HG03196 (cell line): ENCODE results near the gene SLC24A3.

Experiments used
- ATAC-seq: cut with Tn5 transposase; IDR thresholded peaks from one replicate; pipeline ENCODE4 v1.9.1; 2021; ENCODE audit not compliant: unreplicated experiment

SLC24A3 gene

GRCh38 chr20:19380211-19380610 lies 167.8 kb downstream of the SLC24A3 start:
- no peak for ATAC-seq

GRCh38 chr20:19381947-19382346 lies 169.5 kb downstream of the SLC24A3 start:
- ATAC-seq, result no peak

- ATAC-seq, result no peak
Measured at GRCh38 chr20:19382386-19383340, 170.2 kb downstream of the SLC24A3 start.

GRCh38 chr20:19384940-19385339 lies 172.5 kb downstream of the SLC24A3 start:
- ATAC-seq, result no peak

- no peak for ATAC-seq
Measured at GRCh38 chr20:19387251-19387650, 174.8 kb downstream of the SLC24A3 start.

GRCh38 chr20:19392344-19393130 lies 180.1 kb downstream of the SLC24A3 start:
- no peak for ATAC-seq

GRCh38 chr20:19396460-19397081 lies 184.1 kb downstream of the SLC24A3 start:
- ATAC-seq, result no peak

GRCh38 chr20:19397226-19397625 lies 184.8 kb downstream of the SLC24A3 start:
- no peak for ATAC-seq

- ATAC-seq, result no peak
Measured at GRCh38 chr20:19397666-19398065, 185.2 kb downstream of the SLC24A3 start.

GRCh38 chr20:19401096-19401495 lies 188.7 kb downstream of the SLC24A3 start:
- ATAC-seq, result no peak

- no peak for ATAC-seq
Measured at GRCh38 chr20:19403549-19403948, 191.1 kb downstream of the SLC24A3 start.

- ATAC-seq, result no peak
Measured at GRCh38 chr20:19404826-19405225, 192.4 kb downstream of the SLC24A3 start.

GRCh38 chr20:19405958-19406357 lies 193.5 kb downstream of the SLC24A3 start:
- no peak for ATAC-seq

- no peak for ATAC-seq
Measured at GRCh38 chr20:19406381-19406780, 193.9 kb downstream of the SLC24A3 start.

GRCh38 chr20:19407196-19407595 lies 194.8 kb downstream of the SLC24A3 start:
- ATAC-seq, result no peak

GRCh38 chr20:19407736-19408135 lies 195.3 kb downstream of the SLC24A3 start:
- ATAC-seq, result no peak

- ATAC-seq, result no peak
Measured at GRCh38 chr20:19408971-19409370, 196.5 kb downstream of the SLC24A3 start.

GRCh38 chr20:19411811-19412210 lies 199.4 kb downstream of the SLC24A3 start:
- ATAC-seq, result no peak

- no peak for ATAC-seq
Measured at GRCh38 chr20:19412254-19412653, 199.8 kb downstream of the SLC24A3 start.

GRCh38 chr20:19414600-19414999 lies 202.2 kb downstream of the SLC24A3 start:
- no peak for ATAC-seq

GRCh38 chr20:19415786-19416185 lies 203.3 kb downstream of the SLC24A3 start:
- ATAC-seq, result no peak
